HS-27A (cell line): ENCODE measurements around the gene COPG1.

Experiments used
- DNase-seq: peaks from one replicate; pipeline ENCODE4 v3.0.0-alpha.2; 2012; ENCODE audit warnings: low read depth, missing footprints

COPG1 gene

GRCh38 chr3:129278966-129279906 lies 29.8 kb downstream of the COPG1 start:
- no peak for DNase-seq

- DNase-seq = no peak
These were observed 30.8 kb downstream of the COPG1 start for GRCh38 chr3:129280183-129280582.

GRCh38 chr3:129281726-129282125 lies 32.3 kb downstream of the COPG1 start:
- DNase-seq = no peak

- DNase-seq = no peak
These were observed 33.4 kb downstream of the COPG1 start for GRCh38 chr3:129282727-129283327.

- no peak for DNase-seq
These were observed 36.7 kb downstream of the COPG1 start for GRCh38 chr3:129286081-129286480.

- no peak for DNase-seq
These were observed 39.0 kb downstream of the COPG1 start for GRCh38 chr3:129288446-129288845.

GRCh38 chr3:129289201-129289921 lies 40.0 kb downstream of the COPG1 start:
- no peak for DNase-seq

GRCh38 chr3:129291236-129291886 lies 42.0 kb downstream of the COPG1 start:
- no peak for DNase-seq

- DNase-seq = no peak
These were observed 45.9 kb downstream of the COPG1 start for GRCh38 chr3:129295286-129295685.

GRCh38 chr3:129304146-129304961 lies 54.9 kb downstream of the COPG1 start:
- no peak for DNase-seq

- no peak for DNase-seq
These were observed 55.5 kb downstream of the COPG1 start for GRCh38 chr3:129304962-129305222.

GRCh38 chr3:129305592-129306091 lies 56.2 kb downstream of the COPG1 start:
- DNase-seq = no peak

- DNase-seq = no peak
These were observed 59.2 kb downstream of the COPG1 start for GRCh38 chr3:129308636-129309035.

- DNase-seq = no peak
These were observed 61.0 kb downstream of the COPG1 start for GRCh38 chr3:129310111-129311011.

GRCh38 chr3:129311054-129311902 lies 61.9 kb downstream of the COPG1 start:
- no peak for DNase-seq

GRCh38 chr3:129312021-129312639 lies 62.7 kb downstream of the COPG1 start:
- DNase-seq = no peak

- no peak for DNase-seq
These were observed 63.4 kb downstream of the COPG1 start for GRCh38 chr3:129312671-129313414.

GRCh38 chr3:129313415-129313664 lies 63.9 kb downstream of the COPG1 start:
- DNase-seq = no peak
